GM21515 (cell line): ENCODE data around the gene ALKBH8.
"Not testable (repeated sequence)": the region's sequence is repeated elsewhere in the genome, so short reads cannot be mapped to it uniquely, and the experiment has no call there.

Source experiments
- ATAC-seq: cut with Tn5 transposase; IDR thresholded peaks from one replicate; pipeline ENCODE4 v1.9.1; 2021; ENCODE audit not compliant: unreplicated experiment

ALKBH8 gene

DNA sequence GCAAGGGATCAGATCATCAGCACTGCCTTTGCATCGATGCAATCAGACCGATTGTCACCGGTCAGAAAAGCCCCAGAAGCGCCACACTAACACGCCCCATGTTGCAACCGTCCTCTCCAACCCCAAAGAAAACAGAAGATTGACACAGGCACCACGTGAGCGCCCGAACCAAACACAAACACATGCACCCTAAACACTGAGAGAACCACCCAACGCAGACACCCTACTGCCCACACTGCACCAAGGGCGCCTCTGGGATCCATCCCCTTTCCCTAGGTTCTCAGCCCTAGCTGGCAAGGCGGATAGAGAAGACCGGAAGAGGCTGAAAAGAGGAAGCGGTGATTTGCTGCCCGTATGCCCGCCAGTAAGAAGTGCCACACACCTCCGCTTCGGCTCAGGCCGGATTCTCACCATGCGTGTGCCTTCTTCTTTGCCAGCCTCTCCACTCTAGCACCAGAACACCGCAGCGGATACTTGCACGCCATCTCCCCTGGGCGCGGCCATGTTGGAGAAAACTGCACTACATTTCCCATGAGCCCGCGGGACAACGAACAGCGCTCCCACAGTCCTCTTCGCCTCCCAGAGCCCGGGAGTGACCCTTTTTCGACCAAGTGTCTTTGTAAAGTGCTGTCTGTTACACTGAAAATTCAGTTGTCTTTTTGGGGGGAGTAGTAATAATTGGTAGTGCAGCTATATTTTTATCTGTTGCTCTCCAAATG, at the start of gene ALKBH8:
Gene ALKBH8, minus strand, starts transcription at position 517 of the 719 bp plus-strand sequence. CDS start 4,842 bp downstream, outside the sequence.
- peak; percentile 74 for ATAC-seq

DNA sequence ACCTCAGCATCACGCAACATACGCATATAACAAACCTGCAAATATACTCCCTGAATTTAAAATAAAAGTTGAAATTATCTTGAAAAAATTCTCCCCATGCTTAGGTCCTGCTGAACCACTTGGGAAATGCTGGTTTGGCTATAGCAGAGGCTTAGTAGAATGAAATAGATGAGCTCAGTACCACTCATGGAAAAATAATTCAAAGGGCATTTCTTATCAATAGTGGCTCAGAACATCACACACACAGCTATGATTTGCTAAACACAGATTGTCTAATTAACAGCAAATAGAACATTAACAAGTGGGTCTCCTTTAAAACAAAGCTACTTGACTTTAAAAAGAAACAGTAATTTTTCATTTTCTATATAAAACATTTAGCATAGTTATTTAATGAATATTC, 46.9 kb upstream of the ALKBH8 start:
- ATAC-seq: no peak

DNA sequence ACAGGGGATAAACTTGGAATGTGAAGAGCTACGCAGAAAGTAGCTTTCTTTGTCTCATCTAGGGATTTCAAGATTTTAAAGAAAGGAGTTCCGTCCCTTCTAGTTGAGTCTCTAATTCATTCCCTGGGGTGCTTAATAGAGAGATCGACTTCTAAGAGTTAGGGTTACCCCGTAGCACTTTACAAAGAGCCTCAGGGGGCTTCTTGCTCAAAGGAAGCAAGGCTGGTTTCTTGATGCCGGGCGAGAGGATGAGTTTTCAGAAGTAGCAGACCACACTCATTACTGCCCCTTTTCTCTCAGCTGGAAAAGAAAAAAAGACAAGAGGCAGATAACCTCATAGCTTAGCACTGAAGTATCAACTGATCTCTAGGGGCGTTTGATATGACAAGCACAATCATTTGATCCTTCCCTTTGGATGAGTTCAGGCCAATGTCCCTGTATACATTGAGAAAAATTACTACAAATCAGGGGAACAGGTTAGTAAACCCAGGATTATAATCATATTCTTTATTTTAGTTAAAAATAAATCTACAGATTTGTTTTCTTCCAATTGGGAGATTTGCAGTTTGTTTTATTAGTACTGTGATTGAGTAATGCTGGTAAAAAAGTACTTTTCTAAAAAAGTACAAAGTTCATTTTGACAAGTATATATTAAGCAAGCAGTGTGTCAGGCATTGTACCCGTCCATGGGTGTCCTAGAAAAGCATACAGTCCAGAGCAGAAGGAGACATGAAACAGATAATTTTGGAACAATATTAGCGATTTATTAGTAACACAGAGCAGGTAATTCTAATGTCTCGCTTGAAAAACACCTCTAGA, 44.1 kb upstream of the ALKBH8 start:
- no peak for ATAC-seq

DNA sequence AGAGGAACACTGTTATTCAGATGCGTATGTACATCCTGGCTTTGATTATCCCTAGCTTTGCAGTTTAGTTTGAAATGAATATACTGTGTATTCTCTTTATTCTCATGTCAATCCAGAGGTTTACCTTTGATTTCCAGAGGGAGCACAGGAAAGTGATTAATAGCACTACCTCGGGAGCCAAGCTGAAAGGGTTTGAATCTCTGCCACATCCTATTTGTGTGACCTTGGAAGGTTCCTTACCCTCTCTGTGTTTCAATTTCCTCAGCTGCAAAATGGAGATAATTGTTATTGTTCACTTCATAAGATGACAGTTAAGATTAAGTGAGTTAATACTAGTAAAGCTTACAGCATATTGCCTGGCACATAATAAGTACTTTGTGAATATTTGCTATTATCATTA, 43.3 kb upstream of the ALKBH8 start:
- no peak for ATAC-seq

- no peak for ATAC-seq
Observed at GRCh38 chr11:107606141-107606540, 40.6 kb upstream of the ALKBH8 start.

DNA sequence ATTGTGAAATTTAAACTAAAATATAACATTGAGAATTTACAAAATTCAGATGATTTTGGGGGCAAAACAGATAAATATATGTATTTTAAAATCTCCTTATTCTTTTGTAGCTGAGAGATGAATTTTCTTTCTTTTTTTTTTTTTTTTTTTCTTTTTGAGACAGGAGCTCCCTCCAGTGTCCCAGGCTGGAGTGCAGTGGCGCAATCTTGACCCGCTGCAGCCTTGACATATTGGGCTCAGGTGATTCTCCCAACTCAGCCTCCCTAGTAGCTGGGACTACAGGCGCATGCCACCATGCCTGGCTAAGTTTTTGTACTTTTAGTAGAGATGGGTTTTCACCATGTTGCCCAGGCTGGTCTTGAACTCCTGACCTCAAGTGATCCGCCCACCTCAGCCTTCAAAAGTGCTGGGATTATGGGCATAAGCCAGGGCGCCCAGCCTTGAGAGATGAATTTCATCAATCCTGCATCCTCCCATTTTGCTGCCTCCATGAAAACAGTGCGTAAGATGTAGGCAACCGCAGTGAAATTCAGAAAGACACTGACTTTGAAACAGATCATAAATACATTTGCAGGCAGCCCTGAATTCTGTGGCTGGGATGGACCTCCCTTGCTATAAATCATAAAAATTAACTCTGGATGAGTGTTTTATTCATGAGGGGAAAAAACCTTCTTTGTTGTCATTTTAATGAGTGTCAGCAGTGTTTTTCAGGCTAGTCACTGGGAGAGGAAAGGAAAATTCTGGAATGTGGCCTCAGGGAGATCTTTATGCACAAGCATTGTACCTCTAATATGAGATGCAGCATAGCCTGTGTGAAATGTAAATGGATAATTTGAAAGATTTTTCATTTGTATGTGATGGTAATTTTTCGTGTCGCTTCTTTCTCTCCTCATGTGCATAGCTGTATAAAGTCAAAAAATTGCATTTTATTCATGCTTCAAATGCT, 39.8 kb upstream of the ALKBH8 start:
- no peak for ATAC-seq

GRCh38 chr11:107598225-107599139, 32.9 kb upstream of the ALKBH8 start:
- peak; percentile 62 for ATAC-seq

- no peak for ATAC-seq
Observed at GRCh38 chr11:107594736-107595135, 29.2 kb upstream of the ALKBH8 start.

DNA sequence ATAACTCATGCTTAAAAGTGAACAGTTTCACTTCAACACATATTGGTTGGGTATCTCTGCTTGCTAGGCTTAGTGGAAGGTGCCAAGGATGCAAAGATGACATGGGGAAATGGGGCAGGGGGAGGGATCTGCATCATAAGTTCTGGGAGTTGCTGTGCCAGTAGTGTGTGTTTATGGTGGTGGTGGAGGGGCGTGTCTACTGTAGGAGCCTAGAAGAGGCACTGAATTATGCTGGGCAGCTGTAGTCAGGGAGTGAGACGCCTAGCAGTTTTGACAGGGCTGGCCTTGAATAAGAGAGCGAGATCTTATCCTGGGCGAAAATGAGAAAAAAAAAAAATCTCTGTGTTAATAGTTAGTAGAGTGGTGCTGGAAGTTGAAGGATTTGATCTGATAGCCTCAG, 28.4 kb upstream of the ALKBH8 start:
- no peak for ATAC-seq

- ATAC-seq: no peak
Observed at GRCh38 chr11:107592813-107593212, 27.3 kb upstream of the ALKBH8 start.

DNA sequence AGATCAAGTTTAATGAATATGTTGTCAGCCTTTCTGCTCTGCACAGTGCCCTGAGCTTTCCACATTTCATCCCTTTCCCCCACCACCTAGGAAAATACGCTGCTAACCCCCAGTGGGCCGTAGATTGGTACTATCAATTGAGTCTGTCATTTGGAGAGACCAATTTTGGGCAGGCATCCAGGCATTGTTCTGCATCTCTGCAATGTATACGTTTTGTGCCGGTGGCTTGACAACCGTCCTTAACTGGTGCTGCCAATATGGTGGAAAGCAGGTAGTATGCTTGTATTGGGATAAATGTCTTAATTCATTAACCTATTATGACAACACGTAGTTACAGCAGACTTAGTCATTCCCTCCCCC, 26.7 kb upstream of the ALKBH8 start:
- no peak for ATAC-seq

DNA sequence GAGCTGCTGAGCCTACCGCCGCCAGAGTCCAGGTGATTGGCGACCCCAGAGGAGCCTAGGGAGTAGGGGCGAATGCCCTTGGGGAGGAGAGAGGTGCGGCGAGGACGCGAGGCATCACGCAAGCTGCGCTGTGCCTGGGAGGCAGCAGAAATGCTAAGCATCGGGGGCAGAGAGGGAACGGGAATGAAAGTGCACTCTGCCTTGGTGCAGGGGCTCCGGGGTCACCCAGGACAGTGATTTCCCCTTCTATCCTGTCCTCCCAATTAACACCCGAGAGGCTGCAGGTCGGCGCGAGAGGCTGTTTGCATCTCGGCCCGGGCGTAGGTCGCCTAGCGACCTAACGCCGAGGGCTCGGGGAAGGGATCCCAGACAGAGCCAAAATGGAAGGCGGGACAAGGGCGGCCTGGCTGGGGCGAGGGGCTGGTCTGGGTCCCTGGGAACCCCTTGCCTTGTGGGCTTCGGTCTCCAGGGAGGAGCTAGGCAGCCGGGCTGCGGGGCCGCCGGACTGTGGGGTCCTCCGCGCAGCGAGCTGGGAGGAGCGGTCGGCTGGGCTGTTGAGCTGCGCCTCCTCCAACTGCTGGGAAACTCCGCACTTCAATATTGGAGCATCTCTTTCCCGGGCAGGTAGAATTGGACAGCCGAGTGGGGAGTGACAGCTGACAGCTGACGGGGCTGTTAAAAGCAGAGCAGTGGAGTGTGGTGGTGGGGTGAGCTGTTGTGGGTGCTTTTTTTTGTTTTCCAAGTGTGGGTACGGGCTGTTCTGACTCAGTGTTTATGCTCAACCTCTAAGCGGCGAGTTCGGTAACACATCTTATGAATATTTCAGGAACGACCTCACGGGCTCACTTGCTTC, 26.1 kb upstream of the ALKBH8 start:
- peak; percentile 25 for ATAC-seq

DNA sequence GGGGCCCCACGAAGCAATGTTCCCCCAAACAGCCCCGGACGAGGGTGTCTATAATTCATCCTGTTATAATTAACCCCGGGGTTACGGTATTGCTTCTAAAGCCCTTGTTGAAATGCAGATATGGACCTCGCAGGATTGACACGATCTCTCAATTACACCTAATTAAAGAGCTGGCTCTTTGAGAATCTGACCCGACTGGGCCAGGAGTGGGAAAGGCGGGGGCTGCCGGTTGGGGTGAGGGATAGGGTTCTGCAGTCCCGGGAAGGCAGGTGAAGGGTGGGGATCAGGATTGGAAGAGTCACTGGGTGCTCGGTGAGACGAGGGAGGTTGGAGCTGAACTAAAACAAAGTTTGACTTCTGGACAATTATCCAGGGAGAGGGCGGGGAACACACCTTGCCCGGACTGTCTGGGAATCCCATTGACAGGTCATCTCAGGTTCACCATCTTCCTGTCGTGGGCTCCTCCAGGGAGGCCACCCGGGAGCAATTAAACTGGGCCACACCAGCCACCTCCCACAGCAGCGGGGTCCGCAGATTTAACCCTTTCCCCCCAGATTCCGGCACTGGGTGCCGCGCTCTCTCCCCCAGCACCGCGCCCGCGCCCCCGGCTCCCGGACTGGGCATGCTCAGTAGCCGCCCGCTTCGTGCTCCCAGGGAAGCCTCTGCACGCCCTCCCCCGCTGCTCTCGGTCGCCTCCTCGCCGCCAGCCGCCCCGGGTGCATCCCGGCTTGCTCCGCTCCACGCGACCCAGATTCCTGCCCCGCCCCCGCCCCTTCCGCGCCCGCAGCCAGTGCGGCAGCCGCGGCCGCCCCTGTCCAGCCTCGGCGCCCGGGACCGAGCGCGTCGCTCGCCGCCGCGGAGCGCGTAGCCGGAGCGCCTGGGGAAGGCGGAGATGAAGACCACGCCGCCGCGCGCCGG, 25.2 kb upstream of the ALKBH8 start, which contains the start of gene ELMOD1:
Gene ELMOD1, plus strand, starts transcription at position 688 of the 918 bp plus-strand sequence. CDS start 27,043 bp downstream, outside the sequence.
- ATAC-seq: peak; percentile 50

- ATAC-seq: no peak
Observed at GRCh38 chr11:107587306-107587979, 21.9 kb upstream of the ALKBH8 start.

GRCh38 chr11:107583629-107584195, 18.2 kb upstream of the ALKBH8 start:
- no peak for ATAC-seq

DNA sequence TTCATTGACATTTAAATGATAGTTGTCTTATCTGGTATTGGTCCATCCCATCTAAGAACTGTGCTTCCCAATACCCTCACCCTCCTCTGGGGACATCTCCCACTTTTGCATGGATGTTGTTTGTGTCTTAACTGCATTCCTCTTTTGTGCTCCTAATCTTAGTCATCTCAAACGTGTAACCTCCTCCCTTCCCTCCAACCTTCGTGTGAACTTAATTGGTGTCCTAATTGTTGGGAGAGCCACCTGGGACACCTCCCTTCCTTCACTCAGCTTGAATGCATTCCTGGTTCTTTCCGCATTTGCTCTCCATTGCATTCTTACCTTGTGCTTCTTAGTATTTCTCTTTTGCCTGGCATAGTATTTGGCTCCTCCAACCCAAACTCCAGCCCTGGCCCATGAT, 15.6 kb upstream of the ALKBH8 start:
- no peak for ATAC-seq

- ATAC-seq: not testable (repeated sequence)
Observed at GRCh38 chr11:107579169-107579568, 13.6 kb upstream of the ALKBH8 start.
